ENCODE data around the gene CFD.
A peak's percentile ranks its signal among the peaks of the same experiment; 100 is the strongest.
"Not testable (repeated sequence)": the region's sequence is repeated elsewhere in the genome, so short reads cannot be mapped to it uniquely, and the experiment has no call there.

The CFD gene

DNA sequence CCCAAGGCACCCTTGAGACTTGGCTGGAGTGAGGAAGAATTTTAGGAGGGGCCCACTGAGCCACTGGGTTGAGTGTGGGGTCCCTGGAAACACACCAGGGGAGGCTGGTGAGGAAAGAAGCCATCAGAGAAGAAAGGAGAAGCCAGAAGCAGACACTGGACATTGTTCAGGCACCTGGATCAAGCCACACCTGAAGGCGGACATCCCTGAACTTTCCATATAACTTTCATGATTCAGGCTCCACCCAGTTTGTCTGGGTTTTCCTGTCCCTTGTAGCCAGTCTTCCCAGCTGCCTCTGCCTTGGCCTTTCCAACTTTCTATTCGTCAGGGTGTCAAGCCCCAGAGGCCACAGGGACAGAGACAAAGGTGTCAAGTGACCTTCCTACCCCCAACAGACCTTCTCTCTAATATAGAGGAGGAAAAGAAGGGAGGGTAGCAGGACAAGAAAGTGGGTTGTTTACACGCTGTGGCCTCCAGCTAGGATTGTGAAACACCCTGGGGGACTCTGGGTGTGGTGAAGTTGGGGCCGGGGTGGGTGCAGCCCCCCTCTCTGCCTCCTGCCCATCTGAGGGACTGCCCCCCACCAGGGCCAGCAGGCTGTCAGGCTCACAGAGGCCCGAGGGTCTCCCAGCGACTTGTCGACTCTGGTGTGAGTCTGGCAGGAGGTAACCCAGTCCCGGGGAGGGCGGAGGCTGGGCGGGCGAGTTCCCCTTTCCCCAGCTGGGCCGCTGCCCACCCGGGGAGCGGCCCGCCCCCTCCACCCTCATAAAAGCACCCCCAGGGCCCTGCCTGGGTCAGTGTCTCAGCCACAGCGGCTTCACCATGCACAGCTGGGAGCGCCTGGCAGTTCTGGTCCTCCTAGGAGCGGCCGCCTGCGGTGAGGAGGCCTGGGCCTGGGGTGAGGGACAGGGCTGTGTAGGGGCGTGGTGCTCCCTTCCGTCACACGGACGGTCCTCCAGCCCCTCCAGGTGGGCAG is at the start of gene CFD:
CFD (plus strand) TSS at position 797 of the 976 bp plus-strand sequence; CDS start at position 823, 26 bp downstream.
- no peak for DNase-seq

DNA sequence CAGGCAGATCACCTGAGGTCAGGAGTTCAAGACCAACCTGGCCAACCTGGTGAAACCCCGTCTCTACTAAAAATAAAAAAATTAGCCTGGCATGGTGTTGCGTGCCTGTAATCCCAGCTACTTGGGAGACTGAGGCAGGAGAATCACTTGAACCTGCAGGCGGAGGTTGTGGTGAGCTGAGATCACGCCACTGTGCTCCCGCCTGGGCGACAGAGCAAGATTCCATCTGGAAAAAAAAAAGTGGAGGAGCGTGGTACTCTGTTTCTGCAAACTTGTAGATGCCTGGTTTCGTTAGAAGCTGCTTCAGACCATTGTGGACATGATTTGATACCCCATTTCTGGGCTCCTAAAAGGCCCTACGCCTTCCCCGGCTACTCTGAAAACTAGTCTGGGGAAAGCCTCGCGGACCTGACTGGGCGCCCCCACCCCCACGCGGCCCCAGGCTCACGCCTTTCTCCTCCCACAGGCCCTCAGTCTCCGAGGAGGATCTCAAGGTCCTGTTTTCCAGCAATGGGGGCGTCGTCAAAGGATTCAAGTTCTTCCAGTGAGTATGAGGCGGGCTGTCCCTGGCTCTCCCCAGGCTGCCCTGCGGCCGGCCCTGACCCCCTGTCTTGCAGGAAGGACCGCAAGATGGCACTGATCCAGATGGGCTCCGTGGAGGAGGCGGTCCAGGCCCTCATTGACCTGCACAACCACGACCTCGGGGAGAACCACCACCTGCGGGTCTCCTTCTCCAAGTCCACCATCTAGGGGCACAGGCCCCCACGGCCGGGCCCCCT is 49.2 kb upstream of the CFD start:
- no peak for DNase-seq

DNA sequence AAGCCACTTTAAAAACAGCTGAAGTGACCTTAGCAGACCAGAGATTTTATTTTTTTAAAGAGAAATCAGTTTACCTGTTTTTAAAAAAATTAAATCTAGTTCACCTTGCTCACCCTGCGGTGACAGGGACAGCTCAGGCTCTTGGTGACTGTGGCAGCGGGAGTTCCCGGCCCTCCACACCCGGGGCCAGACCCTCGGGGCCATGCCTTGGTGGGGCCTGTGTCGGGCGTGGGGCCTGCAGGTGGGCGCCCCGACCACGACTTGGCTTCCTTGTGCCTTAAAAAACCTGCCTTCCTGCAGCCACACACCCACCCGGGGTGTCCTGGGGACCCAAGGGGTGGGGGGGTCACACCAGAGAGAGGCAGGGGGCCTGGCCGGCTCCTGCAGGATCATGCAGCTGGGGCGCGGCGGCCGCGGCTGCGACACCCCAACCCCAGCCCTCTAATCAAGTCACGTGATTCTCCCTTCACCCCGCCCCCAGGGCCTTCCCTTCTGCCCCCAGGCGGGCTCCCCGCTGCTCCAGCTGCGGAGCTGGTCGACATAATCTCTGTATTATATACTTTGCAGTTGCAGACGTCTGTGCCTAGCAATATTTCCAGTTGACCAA is 48.5 kb upstream of the CFD start:
- DNase-seq, result no peak

DNA sequence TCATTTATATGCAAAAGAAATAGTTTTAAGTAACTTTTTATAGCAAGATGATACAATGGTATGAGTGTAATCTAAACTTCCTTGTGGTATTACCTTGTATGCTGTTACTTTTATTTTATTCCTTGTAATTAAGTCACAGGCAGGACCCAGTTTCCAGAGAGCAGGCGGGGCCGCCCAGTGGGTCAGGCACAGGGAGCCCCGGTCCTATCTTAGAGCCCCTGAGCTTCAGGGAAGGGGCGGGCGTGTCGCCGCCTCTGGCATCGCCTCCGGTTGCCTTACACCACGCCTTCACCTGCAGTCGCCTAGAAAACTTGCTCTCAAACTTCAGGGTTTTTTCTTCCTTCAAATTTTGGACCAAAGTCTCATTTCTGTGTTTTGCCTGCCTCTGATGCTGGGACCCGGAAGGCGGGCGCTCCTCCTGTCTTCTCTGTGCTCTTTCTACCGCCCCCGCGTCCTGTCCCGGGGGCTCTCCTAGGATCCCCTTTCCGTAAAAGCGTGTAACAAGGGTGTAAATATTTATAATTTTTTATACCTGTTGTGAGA is 47.9 kb upstream of the CFD start:
- no peak for DNase-seq

DNA sequence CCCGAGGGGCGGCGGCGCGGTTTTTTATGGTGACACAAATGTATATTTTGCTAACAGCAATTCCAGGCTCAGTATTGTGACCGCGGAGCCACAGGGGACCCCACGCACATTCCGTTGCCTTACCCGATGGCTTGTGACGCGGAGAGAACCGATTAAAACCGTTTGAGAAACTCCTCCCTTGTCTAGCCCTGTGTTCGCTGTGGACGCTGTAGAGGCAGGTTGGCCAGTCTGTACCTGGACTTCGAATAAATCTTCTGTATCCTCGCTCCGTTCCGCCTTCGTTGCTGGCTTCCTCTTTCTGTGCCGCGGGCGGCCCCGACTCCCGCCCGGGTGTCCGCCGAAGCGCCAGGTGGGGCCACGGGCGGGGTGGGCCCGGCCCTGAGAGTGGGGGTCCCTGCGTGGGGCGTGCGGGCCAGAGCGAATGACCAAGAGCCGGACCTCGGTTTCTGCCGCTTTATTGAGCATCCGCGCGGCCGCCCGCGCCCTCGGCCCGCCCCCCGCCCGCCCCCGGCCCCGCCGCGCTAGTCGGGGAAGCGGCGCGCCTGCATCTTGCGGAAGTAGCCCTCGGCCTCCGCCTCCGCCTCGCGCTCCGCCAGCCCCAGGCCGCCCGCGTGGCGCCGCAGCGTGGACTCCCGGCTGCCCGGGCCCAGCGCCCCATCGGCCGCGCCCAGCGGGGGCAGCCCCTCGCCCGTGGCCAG is 47.3 kb upstream of the CFD start:
- DNase-seq, result peak; percentile 51

DNA sequence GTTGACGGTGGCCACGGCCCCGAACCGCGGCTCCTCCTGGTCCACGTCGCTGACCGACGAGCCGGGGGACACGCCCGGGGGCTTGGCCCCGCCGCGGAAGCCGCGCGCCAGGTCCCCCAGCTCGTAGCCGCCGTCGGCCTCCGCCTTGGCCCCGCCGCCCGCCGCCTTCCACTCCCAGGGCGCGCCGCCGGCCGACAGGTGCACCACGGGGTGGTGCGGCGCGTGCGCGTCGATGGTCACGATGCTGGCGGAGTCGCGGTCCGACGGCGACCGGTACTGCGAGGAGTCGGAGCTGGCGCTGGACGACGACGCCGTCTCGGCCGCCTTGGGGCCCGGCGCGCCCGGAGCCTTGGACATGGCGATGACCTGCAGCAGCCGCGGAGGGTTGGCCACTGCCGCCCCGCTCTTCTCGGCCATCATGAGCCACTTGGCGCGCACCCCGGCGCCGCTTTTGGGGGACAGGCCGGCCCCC is 46.7 kb upstream of the CFD start:
- no peak for DNase-seq

DNA sequence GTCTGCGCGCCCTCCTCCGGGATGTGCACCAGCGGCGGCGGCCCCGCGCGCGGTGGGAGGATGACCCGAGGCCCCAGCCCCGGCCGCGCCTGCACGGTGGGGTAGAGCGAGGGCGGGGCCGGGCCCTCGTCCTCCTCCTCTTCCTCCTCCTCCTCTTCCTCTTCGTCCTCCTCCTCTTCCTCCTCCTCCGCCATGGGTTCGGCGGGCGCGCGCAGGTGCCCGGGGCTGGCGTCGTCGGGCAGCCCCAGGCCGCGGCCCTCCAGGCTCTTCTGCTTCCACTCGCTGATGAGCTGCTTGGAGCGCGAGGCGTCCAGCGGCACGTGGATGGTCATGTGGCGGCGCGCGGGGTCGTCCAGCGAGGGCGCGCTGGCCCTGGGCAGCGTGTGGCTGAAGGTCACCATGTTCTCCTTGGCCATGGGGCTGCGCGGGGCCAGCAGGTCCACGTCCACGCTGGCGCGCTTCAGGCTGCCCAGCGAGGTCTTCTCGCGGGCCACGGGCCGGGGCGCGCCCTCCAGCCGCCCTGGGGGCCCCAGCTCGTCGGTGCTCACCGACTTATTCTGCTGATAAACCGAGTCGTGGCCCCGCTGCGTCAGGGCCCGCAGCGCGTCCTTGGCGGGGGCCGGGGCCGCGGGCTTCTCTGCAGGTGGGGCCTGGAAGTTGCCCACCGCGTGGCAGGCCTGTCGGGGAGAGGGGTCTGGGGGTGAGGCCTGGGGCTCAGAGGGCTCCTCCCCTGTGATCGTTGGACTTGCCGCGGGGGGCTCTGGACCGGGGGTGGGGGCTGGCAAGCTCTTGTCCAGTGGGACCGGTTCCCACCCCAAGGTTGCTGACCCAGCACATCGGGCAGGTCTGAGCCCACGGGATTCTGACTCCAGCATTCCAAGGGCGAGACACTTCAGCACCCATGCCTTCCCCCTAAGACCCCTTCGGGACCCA is 46.0 kb upstream of the CFD start:
- peak; percentile 53 for DNase-seq

DNA sequence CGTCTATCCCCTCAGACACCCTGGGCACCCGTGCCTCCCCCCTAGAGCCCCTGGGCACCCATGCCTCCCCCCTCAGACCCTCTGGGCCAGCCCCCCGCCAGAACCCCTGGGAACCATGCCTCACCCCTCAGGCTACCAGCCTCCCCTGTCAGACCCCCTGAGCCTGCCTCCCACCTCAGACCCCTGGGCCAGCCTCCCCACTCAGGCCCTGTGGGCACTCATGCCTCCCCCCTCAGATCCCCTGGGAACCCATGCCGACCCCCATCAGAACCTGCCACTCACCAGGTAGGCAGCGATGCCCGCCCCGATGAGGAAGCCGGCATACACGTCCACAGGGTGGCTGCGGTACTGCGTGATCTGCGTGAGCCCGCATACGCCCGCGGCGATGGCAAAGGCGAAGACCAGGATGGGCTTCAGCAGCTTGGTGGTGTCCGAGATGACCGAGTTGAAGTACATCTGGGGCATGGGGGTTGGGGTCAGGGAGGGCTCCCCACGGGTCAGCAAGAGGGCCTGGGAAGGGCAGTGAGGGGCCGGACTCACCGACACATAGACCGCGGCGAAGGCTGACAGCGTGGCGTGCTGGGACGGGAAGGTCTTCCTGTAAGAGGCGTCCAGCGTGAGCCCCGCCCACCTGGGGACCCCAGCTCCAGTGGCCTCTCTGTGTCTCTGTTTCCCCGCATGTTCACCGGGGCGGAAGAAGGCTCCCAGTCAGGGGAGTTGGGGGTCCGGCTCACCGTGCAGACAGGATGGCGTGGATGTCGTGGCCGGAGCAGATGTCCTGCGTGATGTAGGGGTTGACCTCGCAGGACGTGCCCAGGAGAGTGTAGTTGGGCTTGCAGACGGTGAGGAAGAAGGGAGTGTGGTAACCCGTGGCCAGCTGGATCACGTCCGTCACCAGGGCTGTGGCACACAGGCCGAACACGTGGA is 45.0 kb upstream of the CFD start:
- DNase-seq, result peak; percentile 60

DNA sequence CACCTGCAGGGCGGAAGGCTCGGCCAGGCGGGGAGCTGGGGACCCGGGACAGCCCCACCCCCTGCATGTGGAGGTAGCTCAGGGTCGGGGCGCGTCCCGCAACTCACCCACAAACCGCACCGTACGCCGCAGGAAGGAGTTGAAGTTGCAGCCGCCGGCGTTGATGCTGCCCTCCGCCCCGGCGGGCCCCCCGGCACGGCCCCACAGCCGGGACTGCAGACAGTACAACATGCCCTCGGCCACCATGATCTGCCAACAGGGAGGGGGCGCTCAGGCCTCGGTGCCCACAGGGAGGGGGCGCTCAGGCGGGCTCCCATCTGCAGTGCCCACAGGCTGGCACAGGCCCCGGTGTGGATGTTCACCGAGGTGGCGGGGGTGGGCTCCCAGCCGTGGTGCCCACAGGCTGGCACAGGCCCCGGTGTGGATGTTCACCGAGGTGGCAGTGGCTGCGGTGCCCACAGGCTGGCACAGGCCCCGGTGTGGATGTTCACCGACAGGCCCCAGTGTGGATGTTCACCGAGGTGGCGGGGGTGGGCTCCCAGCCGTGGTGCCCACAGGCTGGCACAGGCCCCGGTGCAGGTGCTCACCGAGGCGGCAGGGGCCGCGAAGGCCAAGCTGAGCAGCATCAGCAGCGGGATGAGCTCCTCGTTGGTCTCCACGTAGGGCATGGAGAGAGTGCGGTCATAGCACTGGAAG is 44.2 kb upstream of the CFD start:
- DNase-seq, result no peak

DNA sequence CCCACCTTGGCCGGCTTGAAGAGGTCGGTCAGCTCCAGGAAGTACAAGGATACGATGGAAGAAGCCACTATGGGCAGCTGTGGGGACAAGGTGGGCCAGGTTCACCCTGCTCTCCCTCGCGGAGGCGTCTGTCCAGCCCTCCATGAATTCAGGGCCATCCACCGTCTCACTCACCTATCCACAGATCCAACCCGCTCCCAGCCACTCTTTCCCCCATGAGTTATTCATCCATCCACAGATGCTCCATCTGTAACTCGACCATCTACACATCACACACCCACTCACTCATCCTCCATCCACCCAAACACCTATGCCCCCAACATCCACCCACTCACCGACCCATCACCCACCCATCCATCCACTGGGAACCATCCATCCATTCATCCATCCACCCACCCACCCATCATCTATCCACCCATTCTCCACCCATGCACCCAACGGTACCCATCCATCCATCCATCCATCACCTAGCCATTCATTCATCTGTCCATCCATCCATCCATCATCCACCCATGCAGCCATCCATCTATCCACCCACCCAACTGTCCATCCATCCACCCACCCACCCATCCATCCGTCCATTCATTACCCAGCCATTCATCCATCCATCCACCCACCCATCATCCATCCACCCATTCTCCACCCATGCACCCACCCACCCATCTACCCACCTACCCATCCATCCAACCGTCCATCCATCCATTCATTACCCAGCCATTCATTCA is 43.5 kb upstream of the CFD start:
- DNase-seq, result peak; percentile 54

DNA sequence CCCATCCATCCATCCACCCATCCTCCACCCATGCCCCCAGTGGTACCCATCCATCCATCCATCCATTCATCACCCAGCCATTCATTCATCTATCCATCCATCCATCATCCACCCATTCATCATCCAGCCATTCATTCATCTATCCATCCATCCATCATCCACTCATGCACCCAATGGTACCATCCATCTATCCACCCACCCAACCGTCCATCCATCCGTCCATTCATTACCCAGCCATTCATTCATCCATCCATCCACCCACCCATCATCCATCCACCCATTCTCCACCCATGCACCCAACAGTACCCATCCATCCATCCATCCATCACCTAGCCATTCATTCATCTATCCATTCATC is 43.0 kb upstream of the CFD start:
- no peak for DNase-seq

DNA sequence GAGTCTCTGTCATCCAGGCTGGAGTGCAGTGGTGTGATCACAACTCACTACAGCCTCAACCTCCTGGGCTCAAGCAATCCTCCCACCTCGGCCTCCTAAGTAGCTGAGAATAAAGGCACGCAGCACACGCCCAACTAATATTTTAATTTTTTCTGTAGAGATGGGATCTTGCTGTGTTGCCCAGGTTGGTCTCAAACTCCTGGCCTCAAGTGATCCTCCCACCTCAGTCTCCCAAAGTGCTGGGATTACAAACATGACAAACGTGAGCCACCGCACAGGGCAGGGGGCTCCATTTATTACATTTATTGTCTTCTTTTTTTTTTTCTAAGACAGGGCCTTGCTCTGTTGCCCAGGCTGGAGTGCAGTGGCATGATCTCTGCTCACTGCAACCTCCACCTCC is 39.3 kb upstream of the CFD start:
- not testable (repeated sequence) for DNase-seq

DNA sequence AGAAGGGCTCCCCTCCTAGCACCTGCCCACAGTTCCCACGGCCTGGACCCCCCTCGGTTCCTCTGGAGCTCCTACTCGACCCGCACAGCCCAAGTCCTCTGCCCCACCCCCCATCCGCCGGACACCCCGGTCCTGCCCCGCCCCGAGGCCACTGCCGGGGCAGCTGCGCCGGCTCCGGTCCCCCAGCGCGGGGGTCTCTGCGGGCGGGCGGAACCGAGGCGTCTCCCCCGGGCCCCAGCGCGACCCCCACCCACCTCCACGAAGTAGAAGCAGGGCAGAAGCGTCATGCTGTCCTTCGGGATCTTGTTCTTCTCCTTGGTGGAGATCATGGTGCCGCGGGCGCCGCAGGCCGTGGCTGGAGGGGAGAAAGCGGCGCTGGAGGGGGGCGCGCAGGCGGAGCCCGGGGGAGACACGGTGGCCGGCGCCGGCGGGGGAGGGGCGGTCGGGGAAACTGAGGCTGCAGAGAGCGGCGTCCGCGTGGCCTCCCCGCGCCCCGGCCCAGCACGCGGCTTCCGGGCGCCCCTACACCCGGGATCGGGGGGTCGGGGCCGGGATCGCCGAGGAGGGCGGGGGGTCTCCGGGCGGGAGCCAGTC is 38.1 kb upstream of the CFD start:
- DNase-seq, result peak; percentile 69

DNA sequence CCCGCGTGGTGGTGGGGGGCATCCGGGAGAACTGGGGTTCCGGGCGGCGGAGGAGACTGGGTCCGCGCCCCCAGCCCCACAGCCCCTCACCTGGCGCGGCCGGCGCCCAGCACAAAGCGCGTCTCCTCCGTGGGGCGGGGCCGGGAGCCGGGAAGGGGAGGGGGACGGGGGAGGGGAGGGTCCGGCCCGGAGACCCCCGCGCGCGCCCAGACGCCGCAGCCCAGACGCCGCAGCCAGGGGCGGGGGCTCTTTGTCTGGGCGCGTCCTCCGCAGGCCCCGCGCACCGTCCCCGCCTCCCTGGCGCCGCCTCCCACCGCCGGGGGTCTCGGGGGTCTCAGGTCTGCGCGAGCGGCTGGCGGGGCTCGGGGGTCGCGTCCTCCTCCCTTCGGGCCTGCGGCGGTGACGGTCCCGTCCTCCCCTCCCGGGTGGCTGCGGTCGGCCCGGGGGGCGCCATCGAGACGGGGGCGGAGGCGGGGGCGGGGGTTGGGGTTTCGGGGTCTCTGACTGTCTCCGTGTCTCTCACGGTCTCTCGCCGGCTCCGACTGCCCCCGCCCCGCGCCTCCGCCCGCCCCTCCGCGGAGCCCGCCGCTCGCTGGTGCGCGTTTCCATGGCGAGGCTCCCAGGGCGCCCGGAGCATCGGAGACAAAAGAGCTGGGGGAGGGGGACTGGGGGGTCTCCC is 37.5 kb upstream of the CFD start, which contains the start of gene PLPPR3:
PLPPR3 (minus strand) TSS at position 131 of the 679 bp plus-strand sequence. CDS start 396 bp downstream, outside the sequence.
- peak; percentile 70 for DNase-seq

DNA sequence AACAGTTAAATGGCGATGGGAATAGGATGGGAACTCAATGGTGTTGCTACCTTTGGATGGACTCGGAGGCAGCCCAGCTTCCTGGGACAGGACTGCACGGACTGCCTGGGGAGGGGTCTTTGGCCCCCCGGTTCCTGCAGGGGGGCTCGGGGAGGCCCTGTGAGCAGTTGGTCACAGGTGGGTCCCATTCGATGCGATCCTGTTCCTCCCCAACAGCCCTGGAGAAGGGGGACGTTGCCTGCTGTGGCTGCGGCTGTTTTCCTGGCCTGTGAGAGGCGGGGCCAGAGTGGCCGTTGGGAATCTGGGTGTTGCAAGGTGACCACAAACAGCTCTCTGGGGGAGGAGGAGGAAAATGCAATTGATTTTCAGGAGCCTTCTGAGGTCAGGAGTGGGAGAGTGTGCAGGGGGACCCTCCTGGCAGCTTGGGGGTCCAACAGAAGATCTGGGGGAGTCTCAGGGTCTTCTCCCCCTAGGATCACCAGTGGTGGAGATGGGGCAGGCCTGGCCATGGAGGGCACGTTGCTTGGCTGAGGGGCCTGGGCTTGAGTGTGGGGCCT is 35.8 kb upstream of the CFD start:
- DNase-seq, result peak; percentile 69

DNA sequence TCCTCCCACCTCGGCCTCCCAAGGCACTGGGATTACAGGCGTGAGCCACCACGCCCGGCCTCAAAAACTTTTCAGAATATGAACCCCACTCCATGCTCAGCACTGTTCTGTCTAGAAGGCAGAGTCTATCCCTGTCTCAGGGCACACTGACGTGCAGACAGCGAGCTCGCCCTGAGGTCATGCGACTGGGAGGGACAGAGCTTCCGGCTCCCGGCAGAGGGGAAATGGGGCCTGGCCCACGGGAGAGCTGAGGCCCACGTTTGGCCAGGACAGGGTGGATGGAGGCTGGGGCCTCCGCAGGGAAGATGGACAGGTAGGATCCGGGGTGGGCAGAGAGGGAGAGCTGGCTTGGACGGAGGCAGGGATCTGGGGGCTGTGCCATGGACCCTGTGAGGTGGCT is 34.6 kb upstream of the CFD start:
- peak; percentile 57 for DNase-seq
